HepG2 (cell line): ENCODE measurements around the gene SLC22A5. TPM values are rescaled to one million over a fixed set of nuclear protein-coding genes. Genes with fewer than 3 reads are reported as not detected.

Experiments used
- AGO1 ChIP-seq: fragments of 200-400 bp; formaldehyde crosslinking; IDR thresholded peaks from 2 replicates; pipeline ENCODE4 v1.6.1; 2017; ENCODE audit warnings: mild to moderate bottlenecking, low read depth, low read length, moderate library complexity; ENCODE audit not compliant: poor library complexity, severe bottlenecking
- CBX5 ChIP-seq: sonication (generic); formaldehyde crosslinking; IDR thresholded peaks from 2 replicates; pipeline ENCODE4 v1.4.0; 2020; ENCODE audit warnings: missing genetic modification reagents, borderline replicate concordance
- HDAC6 ChIP-seq: fragments of 200-600 bp; sonication (generic); IDR thresholded peaks from 2 replicates; pipeline ENCODE4 v1.7.0; 2017; ENCODE audit warnings: mild to moderate bottlenecking, antibody characterized with exemption, low read length, low read depth
- HNF1B ChIP-seq: sonication (generic); formaldehyde crosslinking; IDR thresholded peaks from 2 replicates; pipeline ENCODE4 v1.5.1; 2020; ENCODE audit warnings: mild to moderate bottlenecking, moderate library complexity, missing genetic modification reagents
- JUNB ChIP-seq: sonication (generic); formaldehyde crosslinking; IDR thresholded peaks from 2 replicates; pipeline ENCODE4 v1.8.0; 2022; ENCODE audit warnings: missing genetic modification reagents, mild to moderate bottlenecking, borderline replicate concordance
- KMT2A ChIP-seq: sonication (generic); formaldehyde crosslinking; IDR thresholded peaks from 2 replicates; pipeline ENCODE4 v1.4.0; 2020; ENCODE audit warnings: missing genetic modification reagents
- MYC ChIP-seq: sonication (generic); formaldehyde crosslinking; IDR thresholded peaks from 2 replicates; pipeline ENCODE4 v1.9.0; 2021; ENCODE audit warnings: missing genetic modification reagents, borderline replicate concordance
- NR2F2 ChIP-seq: IDR thresholded peaks from 2 replicates; pipeline ENCODE4 v1.6.1; 2012; ENCODE audit warnings: low read depth, inconsistent platforms, borderline replicate concordance
- PRMT3 ChIP-seq: sonication (generic); formaldehyde crosslinking; IDR thresholded peaks from 2 replicates; pipeline ENCODE4 v1.8.1; 2022; ENCODE audit warnings: low read depth, mild to moderate bottlenecking, moderate library complexity, missing genetic modification reagents, borderline replicate concordance
- REXO4 ChIP-seq: sonication (generic); formaldehyde crosslinking; IDR thresholded peaks from 2 replicates; pipeline ENCODE4 v1.8.0; 2022; ENCODE audit warnings: missing genetic modification reagents, mild to moderate bottlenecking, borderline replicate concordance
- ZNF546 ChIP-seq: sonication (generic); formaldehyde crosslinking; conservative IDR thresholded peaks from 2 replicates; pipeline ENCODE4 v1.8.1; 2023; ENCODE audit warnings: mild to moderate bottlenecking, missing genetic modification reagents
- ZNF850 ChIP-seq: sonication (generic); formaldehyde crosslinking; conservative IDR thresholded peaks from 2 replicates; pipeline ENCODE4 v1.9.0; 2021; ENCODE audit warnings: mild to moderate bottlenecking, missing genetic modification reagents
- polyA plus RNA-seq, 8 experiments: library from polyadenylated mRNA; depleted of rRNA in 3 of 8; stranded (reverse) in 7 of 8; unstranded in 1 of 8; fragments of >200 nt; fragmentation: Illumina TruSeq in 4 of 8; extraction: Trizol in 4 of 8; gene quantifications; 2 replicates each; pipeline versions ENCODE4 v1.2.1 to v1.2.3, GENCODE V29; 2011 to 2016; ENCODE audit warnings: low read depth in 4 of 8, missing spikeins in 1 of 8, mixed read lengths in 1 of 8; ENCODE audit not compliant: insufficient read depth in 1 of 8
- total RNA-seq, 5 experiments: library from RNA; depleted of rRNA; stranded (reverse); fragments of >200 nt; fragmentation: Illumina TruSeq; extraction: Trizol; gene quantifications; 2 replicates each; pipeline ENCODE4 v1.2.3, GENCODE V29; 2016; ENCODE audit warnings: low read depth in 1 of 5
- TF ChIP-seq, protein P1 (sequence below): sonication (generic); formaldehyde crosslinking; IDR thresholded peaks from 2 replicates; pipeline ENCODE4 v1.4.0; 2020; ENCODE audit warnings: missing genetic modification reagents
- TF ChIP-seq, protein P2 (sequence below): sonication (generic); formaldehyde crosslinking; IDR thresholded peaks from 2 replicates; pipeline ENCODE4 v1.5.1; 2020; ENCODE audit warnings: mild to moderate bottlenecking, missing genetic modification reagents
- TF ChIP-seq, protein P3 (sequence below): sonication (generic); formaldehyde crosslinking; IDR thresholded peaks from 2 replicates; pipeline ENCODE4 v1.9.0; 2021; ENCODE audit warnings: missing genetic modification reagents, borderline replicate concordance

The SLC22A5 gene
- total and polyA plus RNA-seq, 2 of the 13 experiments (the other 11 are each of a cell fraction or from before 2014, with no cell fraction given): 7.1 to 15.1 TPM

DNA sequence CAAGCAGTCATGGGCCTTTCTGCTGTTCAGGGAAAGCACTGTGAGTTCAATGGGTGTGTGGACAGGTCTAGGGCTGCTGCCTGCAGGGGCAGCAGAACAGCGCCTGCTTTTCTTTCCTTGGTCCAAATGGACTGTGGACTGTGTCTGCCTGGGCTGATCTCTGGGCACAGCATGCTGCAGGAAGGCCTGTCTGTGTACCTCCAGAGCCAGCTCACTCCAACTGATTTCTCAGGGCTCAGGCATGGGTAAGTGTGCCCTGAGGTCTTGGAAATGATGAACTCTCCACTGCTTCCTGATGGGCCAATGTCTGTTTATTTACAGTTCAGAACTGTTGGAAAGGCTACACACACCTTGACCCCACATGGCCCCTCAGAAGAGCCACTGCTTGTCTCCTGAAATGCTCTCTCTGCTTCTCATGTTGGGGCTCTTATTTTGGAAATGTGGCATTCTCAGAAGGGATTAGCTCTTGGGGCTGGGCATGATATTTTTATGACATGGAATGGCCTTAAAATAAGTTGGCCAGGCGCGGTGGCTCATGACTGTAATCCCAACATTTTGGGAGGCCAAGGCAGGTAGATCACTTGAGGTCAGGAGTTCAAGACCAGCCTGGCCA, 48.3 kb upstream of the SLC22A5 start (continued):
- TF ChIP-seq, protein P1, sequence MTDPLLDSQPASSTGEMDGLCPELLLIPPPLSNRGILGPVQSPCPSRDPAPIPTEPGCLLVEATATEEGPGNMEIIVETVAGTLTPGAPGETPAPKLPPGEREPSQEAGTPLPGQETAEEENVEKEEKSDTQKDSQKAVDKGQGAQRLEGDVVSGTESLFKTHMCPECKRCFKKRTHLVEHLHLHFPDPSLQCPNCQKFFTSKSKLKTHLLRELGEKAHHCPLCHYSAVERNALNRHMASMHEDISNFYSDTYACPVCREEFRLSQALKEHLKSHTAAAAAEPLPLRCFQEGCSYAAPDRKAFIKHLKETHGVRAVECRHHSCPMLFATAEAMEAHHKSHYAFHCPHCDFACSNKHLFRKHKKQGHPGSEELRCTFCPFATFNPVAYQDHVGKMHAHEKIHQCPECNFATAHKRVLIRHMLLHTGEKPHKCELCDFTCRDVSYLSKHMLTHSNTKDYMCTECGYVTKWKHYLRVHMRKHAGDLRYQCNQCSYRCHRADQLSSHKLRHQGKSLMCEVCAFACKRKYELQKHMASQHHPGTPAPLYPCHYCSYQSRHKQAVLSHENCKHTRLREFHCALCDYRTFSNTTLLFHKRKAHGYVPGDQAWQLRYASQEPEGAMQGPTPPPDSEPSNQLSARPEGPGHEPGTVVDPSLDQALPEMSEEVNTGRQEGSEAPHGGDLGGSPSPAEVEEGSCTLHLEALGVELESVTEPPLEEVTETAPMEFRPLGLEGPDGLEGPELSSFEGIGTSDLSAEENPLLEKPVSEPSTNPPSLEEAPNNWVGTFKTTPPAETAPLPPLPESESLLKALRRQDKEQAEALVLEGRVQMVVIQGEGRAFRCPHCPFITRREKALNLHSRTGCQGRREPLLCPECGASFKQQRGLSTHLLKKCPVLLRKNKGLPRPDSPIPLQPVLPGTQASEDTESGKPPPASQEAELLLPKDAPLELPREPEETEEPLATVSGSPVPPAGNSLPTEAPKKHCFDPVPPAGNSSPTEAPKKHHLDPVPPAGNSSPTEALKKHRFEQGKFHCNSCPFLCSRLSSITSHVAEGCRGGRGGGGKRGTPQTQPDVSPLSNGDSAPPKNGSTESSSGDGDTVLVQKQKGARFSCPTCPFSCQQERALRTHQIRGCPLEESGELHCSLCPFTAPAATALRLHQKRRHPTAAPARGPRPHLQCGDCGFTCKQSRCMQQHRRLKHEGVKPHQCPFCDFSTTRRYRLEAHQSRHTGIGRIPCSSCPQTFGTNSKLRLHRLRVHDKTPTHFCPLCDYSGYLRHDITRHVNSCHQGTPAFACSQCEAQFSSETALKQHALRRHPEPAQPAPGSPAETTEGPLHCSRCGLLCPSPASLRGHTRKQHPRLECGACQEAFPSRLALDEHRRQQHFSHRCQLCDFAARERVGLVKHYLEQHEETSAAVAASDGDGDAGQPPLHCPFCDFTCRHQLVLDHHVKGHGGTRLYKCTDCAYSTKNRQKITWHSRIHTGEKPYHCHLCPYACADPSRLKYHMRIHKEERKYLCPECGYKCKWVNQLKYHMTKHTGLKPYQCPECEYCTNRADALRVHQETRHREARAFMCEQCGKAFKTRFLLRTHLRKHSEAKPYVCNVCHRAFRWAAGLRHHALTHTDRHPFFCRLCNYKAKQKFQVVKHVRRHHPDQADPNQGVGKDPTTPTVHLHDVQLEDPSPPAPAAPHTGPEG: no peak
- TF ChIP-seq REXO4 (CRISPR knock-in tag) (no peak), KMT2A (CRISPR knock-in tag) (no peak), ZNF546 (CRISPR knock-in tag) (no peak), NR2F2 (no peak), HNF1B (CRISPR knock-in tag) (peak; percentile 66; the same call in 1 of the 2 replicates), JUNB (CRISPR knock-in tag) (no peak), CBX5 (no peak), PRMT3 (CRISPR knock-in tag) (no peak), ZNF850 (CRISPR knock-in tag) (no peak), AGO1 (no peak), MYC (peak; percentile 51; the same call in 1 of the 2 replicates), HDAC6 (no peak)
- TF ChIP-seq, protein P2, sequence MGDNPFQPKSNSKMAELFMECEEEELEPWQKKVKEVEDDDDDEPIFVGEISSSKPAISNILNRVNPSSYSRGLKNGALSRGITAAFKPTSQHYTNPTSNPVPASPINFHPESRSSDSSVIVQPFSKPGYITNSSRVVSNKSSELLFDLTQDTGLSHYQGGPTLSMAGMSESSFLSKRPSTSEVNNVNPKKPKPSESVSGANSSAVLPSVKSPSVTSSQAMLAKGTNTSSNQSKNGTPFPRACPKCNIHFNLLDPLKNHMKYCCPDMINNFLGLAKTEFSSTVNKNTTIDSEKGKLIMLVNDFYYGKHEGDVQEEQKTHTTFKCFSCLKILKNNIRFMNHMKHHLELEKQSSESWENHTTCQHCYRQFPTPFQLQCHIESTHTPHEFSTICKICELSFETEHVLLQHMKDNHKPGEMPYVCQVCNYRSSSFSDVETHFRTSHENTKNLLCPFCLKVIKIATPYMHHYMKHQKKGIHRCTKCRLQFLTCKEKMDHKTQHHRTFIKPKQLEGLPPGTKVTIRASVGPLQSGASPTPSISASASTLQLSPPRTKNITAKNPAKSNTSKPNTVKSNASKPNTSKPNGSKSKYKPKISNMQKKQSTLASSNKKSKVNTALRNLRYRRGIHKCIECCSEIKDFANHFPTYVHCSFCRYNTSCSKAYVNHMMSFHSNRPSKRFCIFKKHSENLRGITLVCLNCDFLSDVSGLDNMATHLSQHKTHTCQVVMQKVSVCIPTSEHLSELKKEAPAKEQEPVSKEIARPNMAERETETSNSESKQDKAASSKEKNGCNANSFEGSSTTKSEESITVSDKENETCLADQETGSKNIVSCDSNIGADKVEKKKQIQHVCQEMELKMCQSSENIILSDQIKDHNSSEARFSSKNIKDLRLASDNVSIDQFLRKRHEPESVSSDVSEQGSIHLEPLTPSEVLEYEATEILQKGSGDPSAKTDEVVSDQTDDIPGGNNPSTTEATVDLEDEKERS: no peak
- TF ChIP-seq, protein P3, sequence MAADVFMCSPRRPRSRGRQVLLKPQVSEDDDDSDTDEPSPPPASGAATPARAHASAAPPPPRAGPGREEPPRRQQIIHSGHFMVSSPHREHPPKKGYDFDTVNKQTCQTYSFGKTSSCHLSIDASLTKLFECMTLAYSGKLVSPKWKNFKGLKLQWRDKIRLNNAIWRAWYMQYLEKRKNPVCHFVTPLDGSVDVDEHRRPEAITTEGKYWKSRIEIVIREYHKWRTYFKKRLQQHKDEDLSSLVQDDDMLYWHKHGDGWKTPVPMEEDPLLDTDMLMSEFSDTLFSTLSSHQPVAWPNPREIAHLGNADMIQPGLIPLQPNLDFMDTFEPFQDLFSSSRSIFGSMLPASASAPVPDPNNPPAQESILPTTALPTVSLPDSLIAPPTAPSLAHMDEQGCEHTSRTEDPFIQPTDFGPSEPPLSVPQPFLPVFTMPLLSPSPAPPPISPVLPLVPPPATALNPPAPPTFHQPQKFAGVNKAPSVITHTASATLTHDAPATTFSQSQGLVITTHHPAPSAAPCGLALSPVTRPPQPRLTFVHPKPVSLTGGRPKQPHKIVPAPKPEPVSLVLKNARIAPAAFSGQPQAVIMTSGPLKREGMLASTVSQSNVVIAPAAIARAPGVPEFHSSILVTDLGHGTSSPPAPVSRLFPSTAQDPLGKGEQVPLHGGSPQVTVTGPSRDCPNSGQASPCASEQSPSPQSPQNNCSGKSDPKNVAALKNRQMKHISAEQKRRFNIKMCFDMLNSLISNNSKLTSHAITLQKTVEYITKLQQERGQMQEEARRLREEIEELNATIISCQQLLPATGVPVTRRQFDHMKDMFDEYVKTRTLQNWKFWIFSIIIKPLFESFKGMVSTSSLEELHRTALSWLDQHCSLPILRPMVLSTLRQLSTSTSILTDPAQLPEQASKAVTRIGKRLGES: no peak
